H1 (cell line): Measurements from ENCODE around the gene ALOX15B.

ENCODE experiments used
- EP300 ChIP-seq, 2 experiments: IDR thresholded peaks; 1 replicate in 1 of 2; 2 replicates in 1 of 2; pipeline ENCODE4 v1.6.1; 2011 to 2012; ENCODE audit warnings: low read depth in 2 of 2, low read length in 2 of 2, mild to moderate bottlenecking in 2 of 2, borderline replicate concordance in 1 of 2, inconsistent platforms in 1 of 2, moderate library complexity in 1 of 2
- EZH2 ChIP-seq: fragments of 200-600 bp; sonication (generic); IDR thresholded peaks from 2 replicates; pipeline ENCODE4 v1.7.1; 2012; ENCODE audit warnings: low read depth, mild to moderate bottlenecking, moderate library complexity, low read length, inconsistent platforms; ENCODE audit not compliant: severe bottlenecking
- FOSL1 ChIP-seq: IDR thresholded peaks from 2 replicates; pipeline ENCODE4 v1.6.1; 2011; ENCODE audit warnings: mild to moderate bottlenecking, low read depth, low read length, moderate library complexity; ENCODE audit not compliant: insufficient read depth
- MAX ChIP-seq: IDR thresholded peaks from 2 replicates; pipeline ENCODE4 v1.6.1; 2012; ENCODE audit warnings: inconsistent platforms
- RAD21 ChIP-seq, 2 experiments: IDR thresholded peaks in 1 of 2; conservative IDR thresholded peaks in 1 of 2; 2 replicates each; pipeline ENCODE4 v1.6.1; 2011; ENCODE audit warnings: low read depth in 2 of 2, low read length in 2 of 2, improper control_type of control experiment in 1 of 2, inconsistent platforms in 1 of 2, mild to moderate bottlenecking in 1 of 2, moderate library complexity in 1 of 2
- YY1 ChIP-seq: IDR thresholded peaks from 2 replicates; pipeline ENCODE4 v1.6.1; 2011; ENCODE audit warnings: low read depth, mild to moderate bottlenecking, low read length

- no peak for TF ChIP-seq EZH2
- no peak for TF ChIP-seq RAD21 (IDR thresholded peaks at IDR 0.05 in 1 of 2, conservative IDR thresholded peaks at IDR 0.05 in 1 of 2; ENCODE audit: low read depth in 2 of 2, low read length in 2 of 2)
- no peak for TF ChIP-seq YY1
- TF ChIP-seq MAX, result no peak
- no peak for TF ChIP-seq EP300 (IDR thresholded peaks at IDR 0.05; ENCODE audit: borderline replicate concordance in 1 of 2, low read depth in 2 of 2, low read length in 2 of 2)
- TF ChIP-seq FOSL1, result no peak
These were observed 30.1 kb downstream of the ALOX15B start for GRCh38 chr17:8068736-8069586.
